ENCODE results near the gene BLCAP.
"Not testable (repeated sequence)": the region's sequence is repeated elsewhere in the genome, so short reads cannot be mapped to it uniquely, and the experiment has no call there.

The BLCAP gene

DNA sequence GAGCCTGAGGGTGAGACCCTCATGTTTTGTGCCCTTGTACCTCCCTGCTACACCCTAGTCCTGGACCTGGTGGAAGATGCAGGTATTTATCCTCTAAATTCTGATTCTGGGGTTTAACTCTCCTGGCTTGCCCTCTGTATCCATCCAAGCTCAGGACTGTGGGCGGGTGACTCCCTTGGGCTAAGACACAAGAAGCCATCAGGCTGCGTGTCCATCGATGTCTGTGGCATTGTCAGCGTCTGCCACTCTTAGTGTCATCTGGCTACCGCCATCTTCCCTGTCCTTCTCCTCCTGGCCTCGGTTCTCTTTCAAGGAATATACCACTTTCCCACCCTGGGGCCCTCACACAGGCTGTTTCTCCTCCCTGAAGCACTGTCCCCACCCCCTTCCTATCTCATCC, 28.9 kb upstream of the BLCAP start:
- DNase-seq, result no peak

DNA sequence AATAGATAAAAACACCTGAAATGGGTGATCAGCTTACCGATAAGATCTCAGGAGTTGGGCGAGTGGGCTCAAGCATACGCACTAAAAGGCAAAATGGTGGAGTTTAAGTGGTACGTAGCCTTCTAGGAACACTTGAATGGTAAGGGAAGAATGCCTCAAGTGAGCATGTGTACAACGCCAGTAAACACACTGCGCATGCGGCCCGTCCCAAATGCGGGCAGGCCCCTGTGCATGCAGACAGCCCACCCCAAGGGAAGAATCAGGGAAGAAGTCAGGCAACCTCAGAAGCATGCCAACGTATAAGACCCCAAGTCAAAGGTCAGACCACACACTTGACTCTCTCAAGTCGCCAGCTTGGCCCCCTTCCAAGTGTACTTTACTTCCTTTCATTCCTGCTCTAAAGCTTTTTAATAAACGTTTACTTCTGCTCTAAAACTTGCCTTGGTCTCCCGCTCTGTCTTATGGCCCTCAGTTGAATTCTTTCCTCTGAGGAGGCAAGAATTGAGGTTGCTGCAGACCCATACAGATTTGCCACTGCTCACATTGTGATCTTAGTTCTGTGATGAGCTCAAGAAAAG, 27.1 kb upstream of the BLCAP start:
- not testable (repeated sequence) for DNase-seq

DNA sequence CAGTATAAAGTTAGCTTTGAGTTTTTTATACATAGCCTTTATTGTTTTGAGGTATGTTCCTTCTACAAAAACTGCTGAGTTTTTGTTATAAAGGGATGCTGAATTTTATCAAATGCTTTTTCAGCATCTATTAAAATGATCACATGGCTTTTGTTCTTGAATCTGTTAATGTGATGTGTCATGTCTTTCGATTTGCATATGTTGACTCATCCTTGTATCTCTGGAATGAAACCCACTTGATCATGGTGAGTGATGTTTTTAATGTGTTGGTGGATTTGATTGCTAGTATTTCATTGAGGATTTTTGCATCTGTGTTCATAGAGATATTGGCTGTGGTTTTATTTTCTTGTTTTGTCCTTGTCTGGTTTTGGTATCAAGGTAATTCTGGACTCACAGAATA, 24.7 kb upstream of the BLCAP start:
- DNase-seq, result no peak

DNA sequence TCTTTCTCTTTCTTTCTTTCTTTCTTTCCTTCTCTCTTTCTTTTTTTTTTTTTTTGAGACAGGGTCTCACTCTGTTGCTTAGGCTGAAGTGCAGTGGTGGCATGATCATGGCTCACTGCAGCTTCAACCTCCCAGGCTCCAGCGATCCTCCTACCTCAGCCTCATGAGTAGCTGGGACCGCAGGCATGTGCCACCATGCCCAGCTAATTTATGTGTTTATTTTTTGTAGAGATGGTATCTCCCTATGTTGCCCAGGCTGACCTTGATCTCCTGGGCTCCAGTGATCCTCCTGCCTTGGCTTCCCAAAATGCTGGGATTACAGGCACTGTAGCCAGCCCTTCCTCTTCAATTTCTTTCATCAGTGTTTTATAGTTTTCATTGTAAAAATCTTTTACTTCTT, 24.0 kb upstream of the BLCAP start:
- not testable (repeated sequence) for DNase-seq

DNA sequence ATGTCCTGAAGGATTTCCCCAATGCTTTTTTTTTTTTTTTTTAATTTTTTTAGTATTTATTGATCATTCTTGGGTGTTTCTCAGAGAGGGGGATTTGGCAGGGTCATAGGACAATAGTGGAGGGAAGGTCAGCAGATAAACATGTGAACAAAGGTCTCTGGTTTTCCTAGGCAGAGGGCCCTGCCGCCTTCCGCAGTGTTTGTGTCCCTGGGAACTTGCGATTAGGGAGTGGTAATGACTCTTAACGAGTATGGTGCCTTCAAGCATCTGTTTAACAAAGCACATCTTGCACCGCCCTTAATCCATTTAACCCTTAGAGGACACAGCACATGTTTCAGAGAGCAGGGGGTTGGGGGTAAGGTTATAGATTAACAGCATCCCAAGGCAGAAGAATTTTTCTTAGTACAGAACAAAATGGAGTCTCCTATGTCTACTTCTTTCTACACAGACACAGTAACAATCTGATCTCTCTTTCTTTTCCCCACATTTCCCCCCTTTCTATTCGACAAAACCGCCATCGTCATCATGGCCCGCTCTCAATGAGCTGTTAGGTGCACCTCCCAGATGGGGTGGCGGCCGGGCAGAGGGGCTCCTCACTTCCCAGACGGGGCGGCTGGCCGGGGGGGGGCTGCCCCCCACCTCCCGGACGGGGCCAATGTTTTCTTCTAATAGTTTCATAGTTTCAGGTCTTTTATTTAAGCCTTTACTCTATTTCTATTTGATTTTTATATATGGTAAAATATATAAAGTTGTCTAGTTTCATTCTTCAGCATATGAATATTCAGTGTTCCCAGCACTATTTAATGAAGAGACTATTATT, 22.6 kb upstream of the BLCAP start:
- not testable (repeated sequence) for DNase-seq

DNA sequence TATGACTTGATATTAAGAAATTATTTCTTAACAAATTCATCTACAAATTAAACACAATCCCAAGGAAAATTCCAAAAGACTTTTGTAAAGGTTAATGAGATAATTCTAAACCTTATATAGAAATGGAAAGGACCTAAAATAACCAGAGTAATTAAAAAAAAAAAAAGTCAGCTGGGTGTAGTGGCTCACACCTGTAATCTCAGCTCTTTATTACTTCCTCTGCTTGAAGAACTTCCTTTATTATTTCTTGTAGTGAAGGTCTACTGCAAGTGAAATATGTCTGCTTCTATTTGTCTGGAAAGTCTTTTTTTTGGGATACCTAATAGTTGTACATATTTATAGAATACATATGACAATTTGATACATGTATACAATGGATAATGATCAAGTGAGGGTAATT, 20.2 kb upstream of the BLCAP start:
- no peak for DNase-seq

DNA sequence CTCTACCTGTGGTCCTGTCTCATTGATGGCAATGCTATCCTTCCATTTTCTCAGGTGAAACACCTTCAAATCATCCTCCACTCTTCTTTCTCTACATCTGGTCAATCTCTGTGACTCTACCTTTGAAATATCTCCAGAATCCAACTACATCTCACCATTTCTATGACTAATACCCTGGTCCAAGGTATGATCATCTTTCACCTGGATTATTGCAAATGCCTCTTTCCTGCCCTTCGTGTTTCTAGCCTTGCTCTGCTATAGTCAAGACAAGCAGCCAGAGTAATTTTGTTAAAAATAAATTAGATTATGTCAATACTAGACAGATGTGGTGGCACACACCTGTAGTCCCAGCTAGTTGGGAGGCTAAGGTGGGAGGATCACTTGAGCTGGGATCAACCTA, 17.8 kb upstream of the BLCAP start:
- DNase-seq, result no peak

DNA sequence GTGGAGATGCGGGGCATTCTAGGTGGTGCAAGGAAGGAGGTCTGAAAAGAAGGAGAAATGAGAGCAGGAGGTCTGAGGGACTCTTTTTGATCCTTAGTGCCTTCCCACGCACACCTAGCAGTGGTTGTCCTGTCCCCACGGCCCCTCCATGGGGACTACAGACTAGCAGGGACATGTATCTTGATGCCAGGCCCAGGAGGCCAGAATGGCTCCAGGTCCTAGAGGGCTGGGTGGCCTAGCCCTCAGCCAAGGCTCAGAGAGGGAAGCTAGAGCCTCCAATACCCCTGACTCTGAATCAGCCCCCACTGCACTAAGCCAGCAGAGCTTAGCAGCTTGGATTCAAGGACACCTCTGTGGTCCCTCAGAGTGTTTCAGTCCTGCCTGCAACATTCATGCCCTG, 16.7 kb upstream of the BLCAP start:
- DNase-seq, result no peak

DNA sequence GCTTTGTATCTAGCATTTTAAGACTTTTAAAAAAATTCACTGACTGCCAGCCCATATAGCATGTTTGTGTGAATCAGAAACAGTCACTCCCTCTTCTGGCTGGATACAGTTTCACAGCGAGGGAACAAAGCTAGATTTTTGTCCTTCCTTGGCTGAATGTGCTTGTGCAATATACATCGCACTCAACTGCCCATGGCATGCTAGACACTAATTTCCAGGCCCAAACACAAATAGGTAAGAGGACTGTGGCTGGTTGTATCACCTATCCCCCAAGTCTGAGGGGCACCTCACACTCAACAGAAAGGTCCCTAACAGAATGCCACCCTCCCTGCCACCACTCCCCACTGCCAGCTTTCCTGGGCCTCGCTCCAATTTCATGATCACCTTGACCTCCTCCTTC, 16.2 kb upstream of the BLCAP start:
- peak; percentile 20 for DNase-seq

DNA sequence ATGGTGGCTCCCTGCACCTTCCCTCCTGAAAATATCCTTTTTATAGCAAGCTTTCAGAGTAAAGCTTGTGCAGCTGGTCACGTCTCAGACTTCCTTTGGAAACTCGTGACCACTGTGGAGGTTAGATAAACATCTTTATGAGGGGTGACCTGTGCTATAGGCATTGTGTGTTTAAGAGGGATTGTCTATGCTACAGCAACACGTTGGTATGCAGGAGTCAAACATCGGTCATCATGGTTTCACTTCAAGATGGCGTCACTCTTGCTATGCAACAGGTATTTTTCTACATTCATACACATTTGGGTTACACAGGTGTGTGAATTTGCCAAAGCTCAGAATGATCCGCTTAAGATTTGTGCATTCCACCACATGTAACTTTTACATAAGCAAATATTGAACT, 14.6 kb upstream of the BLCAP start:
- no peak for DNase-seq

DNA sequence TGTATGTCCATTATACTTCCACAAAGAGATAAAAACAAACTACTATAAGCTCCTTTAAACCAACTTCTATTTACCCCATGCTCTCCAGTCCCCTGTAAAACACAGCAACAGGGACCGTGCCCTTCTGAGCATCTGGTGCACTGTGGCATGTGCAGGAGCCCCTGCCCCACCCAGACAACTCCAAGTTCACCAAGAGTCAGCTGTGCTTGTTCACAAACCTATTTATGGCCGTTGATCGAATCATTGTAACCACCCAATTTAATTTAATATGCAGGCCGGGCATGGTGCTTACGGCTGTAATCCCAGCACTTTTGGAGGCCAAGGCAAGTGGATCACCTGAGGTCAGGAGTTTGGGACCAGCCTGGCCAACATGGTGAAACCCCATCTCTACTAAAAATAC, 13.7 kb upstream of the BLCAP start:
- DNase-seq, result no peak

DNA sequence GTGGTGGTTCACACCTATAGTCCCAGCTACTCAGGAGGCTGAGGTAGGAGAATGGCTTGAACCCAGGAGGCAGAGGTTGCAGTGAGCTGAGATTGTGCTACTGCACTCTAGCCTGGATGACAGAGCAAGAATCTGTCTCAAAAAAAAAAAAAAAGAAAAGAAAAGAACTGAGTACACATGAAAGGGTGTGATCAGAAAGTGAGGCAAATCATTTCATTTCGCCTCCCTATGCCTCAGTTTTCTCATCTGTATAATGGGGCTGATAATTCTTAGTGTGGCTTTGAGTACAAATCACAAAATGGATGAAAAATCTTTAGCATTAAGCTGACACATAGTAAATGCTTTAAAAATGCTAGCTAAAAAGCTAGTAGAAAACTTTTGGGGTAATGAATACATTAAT, 13.2 kb upstream of the BLCAP start:
- DNase-seq, result not testable (repeated sequence)

DNA sequence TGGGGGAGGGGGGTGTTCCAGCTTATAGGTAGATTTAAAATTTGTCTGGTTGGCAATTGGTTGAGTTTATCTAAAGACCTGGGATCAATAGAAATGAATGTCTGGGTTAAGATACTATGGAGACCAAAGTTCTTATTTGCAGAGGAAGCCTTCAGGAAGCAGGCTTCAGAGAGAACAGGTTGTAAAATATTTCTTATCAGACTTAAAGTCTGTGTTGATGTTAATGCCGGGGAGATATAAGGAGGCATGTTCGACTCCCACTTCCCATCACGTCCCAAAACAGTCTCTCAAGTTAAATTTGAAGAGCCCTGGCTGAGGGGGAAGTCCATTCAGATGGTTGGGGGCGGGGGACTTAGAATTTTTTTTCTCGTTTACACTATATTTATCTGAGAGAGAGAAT, 12.3 kb upstream of the BLCAP start:
- DNase-seq, result no peak

DNA sequence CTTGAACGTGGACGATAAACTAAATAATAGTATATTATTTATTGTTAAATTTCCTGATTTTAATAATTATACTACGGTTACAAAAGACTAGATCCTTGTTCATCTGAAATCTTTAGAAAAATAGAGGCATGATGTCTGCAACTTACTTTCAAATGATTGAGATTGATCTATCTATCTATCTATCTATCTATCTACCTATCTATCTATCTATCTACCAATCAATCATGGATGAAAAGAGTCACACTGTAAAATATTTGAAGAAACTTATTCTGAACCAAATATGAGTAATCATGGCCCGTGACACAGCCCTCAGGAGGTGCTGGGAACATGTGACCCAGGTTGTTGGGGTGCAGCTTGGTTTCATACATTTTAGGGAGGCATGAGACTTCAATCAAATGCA, 11.7 kb upstream of the BLCAP start:
- no peak for DNase-seq

DNA sequence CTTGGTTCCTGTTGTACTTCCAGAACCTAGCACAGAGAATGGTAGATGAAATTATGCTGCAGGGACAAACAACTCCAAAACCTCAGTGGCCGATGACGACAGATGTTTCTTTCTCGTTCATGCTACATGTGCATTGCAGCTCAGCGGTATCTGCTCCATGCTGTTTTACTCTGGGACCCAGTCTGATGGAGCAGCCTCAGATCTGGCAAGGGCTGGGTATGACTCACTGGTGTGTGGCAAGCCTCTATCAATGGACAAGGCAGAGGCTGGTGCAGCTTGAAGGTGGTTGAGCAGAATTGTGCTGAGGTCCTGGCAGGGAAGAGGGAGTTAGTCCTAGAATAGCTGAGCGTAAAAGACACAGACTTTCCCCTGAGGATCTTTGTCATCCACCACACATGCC, 10.3 kb upstream of the BLCAP start:
- no peak for DNase-seq

DNA sequence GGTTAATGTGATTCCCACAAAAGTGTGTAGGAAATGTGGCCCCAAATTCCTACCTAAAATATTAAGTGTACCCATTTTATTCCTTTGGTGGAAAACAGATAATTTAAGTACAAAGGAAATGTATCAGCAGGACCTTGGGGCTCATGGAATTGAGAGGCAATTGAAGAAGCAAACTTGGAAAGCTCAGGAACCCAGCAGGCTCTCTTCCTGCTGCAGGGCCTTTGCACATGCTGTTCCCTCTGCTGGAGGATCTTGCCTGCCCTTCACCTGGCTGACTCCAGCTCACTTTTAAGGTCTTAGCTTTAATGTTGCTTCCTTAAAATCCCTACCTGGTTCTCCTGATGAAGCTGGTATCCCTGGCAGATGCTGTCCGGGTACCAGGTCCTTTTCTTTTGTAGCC, 9.8 kb upstream of the BLCAP start:
- no peak for DNase-seq

DNA sequence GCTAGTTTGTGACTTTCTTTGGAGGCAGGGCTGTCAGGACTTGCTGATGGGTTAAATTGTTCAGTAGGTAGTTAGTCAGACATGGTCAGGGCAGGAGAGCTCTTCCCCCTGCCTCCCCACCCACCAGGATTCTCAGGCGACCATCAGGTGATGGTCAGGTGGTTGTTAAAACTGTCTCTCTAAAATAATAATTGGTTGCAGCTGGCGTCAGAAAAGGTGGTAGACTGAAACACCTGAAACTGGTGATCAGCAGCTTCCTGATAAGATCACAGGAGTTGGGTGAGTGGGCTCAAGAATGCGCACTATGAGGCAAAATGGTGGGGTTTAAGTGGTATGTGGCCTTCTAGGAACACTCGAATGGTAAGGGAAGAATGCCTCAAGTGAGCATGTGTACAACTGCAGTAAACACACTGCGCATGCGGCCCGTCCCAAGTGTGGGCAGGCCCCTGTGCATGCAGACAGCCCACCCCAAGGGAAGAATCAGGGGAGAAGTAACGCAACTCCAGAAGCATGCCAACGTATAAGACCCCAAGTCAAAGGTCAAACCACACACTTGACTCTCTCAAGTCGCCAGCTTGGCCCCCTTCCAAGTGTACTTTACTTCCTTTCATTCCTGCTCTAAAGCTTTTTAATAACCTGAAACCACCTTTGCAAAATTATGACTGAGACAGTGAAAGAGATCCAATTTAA, 7.9 kb upstream of the BLCAP start:
- no peak for DNase-seq

DNA sequence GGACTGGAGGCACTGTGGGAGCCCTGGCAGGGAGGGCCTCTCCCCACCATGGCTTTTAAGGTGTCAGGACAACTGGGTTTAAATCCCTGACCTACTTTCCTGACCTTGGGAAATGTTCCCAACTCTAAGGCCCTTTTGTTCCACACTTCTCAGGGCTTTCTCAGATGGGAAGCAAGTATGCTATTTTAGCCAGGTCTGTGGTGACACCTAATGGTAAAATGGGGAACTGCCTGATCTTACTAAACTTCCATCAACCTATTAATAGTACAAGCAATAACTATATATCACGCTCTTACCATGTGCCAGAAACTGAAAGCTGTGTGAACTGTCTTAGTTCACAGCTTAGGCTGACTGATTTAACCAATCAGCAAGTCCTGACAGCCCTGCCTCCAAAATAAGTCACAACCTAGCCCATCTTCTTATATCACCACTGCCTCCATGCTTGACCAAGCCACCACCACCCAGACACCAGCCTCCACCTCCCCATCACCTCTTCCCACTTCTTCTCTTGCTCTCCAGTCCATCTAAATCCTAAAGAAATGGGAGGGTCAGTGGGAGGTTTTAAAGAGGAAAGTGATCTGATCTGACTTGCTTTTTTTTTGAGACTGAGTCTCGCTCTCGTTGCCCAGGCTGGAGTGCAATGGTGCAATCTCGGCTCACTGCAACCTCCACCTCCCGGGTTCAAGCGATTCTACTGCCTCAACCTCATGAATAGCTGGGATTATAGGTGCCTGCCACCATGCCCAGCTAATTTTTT, 6.9 kb upstream of the BLCAP start:
- DNase-seq, result peak; percentile 92

DNA sequence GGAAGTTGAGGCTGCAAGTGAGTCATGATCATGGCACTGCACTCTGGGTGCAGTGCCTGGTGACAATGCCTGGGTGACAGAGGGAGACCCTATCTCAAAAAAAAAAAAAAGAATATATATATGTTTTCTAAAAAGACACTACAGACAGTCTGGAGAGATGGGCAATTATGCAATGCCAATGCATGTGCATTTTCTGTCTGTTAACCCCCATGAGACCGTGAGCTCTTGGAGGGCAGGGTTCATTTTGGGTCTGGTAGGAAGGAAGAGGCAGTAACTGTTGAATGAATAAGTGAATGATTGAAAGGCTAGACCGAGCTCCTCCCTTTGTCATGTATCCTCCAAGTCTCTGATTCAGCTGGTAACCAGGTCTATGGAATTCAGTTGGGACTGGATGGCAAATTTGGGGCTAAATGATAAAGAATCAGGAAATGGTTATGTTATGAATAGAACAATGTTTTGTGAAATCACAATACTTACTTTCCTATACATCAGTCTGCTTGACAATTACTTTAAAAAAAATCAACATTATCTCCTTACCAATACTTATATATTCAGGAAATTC, 5.6 kb upstream of the BLCAP start:
- DNase-seq, result no peak

DNA sequence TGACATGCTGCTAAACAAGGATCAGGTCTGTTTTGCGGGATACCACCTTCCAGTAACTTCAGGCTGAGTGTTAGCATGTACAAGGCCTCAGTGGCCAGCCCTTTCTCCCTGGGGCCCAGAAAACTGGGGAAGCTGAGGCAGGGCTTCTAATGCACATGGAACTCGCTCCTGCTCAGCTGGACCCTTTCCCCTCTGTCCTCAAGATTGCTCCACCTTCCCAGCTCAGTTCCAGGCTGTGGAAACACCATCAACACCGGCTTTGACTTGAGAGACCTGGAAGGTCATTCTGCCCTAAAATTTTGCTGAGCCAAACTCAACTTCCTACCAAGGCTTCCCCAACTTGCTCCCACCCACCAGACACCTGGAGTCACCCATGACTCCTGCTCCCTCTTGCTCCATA, 4.2 kb upstream of the BLCAP start:
- DNase-seq, result no peak

DNA sequence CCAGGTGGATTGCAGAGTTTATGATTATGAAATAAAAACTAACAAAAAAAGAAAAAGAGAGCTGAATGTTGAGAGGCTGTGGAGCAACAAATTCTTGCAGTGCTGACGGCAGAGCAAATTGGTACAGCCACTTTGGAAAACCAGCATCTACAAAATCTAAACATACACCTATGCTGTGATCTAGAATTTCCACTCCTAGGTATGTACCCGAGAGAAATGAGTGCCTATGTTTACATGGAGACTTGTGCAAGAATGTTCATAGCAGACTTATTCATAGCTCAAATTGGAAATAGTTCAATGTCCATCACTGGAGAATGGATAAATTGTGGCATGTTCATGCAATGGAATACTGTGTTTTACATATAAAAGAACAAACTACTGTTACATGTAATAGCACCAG, 3.0 kb upstream of the BLCAP start:
- DNase-seq, result no peak

DNA sequence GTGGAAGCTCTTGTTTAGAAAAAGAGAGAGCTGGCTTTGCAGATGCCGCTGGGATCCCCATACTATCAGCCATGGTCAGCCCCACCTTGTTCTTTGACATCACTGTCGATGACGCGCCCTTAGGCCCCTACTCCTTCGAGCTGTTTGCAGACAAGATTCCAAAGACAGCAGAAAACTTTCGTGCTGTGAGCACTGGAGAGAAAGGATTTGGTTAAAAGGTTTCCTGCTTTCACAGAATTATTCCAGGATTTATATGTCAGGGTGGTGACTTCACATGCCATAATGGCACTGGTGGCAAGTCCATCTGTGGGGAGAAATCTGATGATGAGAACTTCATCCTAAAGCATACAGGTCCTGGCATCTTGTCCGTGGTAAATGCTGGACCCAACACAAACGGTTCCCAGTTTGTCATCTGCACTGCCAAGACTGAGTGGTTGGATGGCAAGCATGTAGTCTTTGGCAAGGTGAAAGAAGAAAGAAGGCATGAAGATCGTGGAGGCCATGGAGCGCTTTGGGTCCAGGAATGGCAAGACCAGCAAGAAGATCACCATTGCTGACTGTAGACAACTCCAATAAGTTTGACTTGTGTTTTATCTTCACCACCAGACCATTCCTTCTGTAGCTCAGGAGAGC, 2.4 kb upstream of the BLCAP start:
- DNase-seq, result no peak
